Esophagus muscularis mucosa (tissue), 4 donors: ENCODE measurements around the gene DMXL2.

Source experiments
- CTCF ChIP-seq, 3 experiments: fragments of 200-600 bp in 2 of 3; fragments of 450-650 bp in 1 of 3; sonication (generic) in 2 of 3; IDR thresholded peaks; one replicate each; pipeline ENCODE4 v1.5.1; 2017 to 2019; ENCODE audit warnings: antibody characterized with exemption in 3 of 3, mild to moderate bottlenecking in 2 of 3, moderate library complexity in 1 of 3
- EP300 ChIP-seq: sonication (generic); formaldehyde crosslinking; IDR thresholded peaks from one replicate; pipeline ENCODE4 v1.6.1; 2017; ENCODE audit warnings: antibody characterized with exemption
- POLR2A ChIP-seq: fragments of 450-650 bp; IDR thresholded peaks from one replicate; pipeline ENCODE4 v1.6.1; 2017; ENCODE audit warnings: antibody characterized with exemption, moderate library complexity, mild to moderate bottlenecking, low read depth

GRCh38 chr15:51497806-51498205 lies 124.8 kb downstream of the DMXL2 start:
- no peak for TF ChIP-seq CTCF (IDR thresholded peaks at IDR 0.05)
- no peak for TF ChIP-seq EP300
- no peak for TF ChIP-seq POLR2A
